Measurements from ENCODE around the gene PLEKHH1. TPM values are rescaled to one million over a fixed set of nuclear protein-coding genes. Genes with fewer than 3 reads are reported as not detected.
"Not testable (repeated sequence)": the region's sequence is repeated elsewhere in the genome, so short reads cannot be mapped to it uniquely, and the experiment has no call there.

PLEKHH1 gene
- total RNA-seq, 2 experiments from 2014 or later: 1.6 to 2.0 TPM

DNA sequence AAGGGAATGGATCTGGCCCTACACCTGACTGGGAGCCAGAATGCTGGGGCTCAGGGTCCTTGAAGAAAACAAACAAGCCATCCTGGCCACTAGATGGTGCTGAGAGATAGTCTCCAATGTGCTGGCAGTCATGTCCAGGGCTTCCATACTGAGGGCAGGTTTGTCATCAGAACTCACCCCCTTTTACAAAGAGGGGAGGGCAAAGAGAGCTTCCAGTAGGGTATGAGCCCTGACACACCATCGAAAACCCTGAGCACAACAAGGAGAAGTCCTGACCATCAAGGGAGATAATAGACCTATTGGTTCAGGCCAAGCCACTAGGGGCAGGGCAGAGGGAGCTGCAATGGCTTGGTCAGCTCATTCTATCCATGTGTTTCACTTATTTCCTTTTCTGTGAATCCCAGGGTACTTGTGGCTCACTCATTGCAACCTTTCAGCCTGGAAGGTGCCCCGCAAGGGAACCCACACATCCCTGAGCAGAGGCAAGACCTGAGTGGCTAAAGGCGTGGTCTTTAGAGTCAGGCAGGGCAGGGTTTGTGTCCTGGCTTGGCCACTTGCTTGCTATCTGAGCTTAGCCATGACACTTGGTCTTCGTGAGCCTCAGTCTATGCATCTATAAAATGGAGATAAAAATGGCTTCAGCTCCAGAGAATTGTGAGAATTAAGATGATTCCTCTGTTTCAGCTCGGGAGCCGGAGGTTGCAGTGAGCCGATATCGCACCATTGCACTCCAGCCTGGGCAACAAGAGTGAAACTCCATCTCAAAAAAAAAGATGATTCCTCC, 6.2 kb upstream of the PLEKHH1 start:
- CTCF ChIA-PET: interaction anchor here (0.6 to 3.2 kb wide), 14 partner anchors 9 to 255 kb away, joined by 3 to 28 read pairs (median 4); partner anchors contain the start of genes PIGH and TMEM229B
- POLR2A ChIA-PET: no interaction called here

GRCh38 chr14:67527756-67528155, 5.3 kb upstream of the PLEKHH1 start:
- ChIA-PET CTCF (interaction anchor here (0.9 to 3.2 kb wide), 8 partner anchors 10 to 177 kb away, joined by 3 to 28 read pairs (median 6); partner anchors contain the start of gene PIGH), POLR2A (no interaction called here)

DNA sequence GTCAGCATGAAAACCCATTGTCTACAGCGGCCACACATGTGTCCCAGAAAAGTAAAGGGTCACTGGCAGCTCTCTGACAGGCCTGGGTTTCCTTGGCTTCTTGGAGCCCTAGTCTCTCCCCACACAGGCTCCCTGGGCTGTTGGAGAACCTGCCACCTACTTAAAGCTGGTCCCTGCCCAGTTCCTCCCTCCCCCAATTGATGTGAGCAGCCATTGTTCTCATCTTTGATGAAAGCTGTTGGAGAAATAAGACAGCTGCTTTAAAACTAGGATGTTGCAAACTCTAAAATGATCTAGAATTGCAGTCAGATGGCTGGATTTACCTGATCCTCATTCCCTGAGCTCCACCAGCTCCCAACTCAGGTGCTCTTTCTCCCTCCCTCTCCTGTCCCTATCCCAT, 4.8 kb upstream of the PLEKHH1 start:
- ChIA-PET POLR2A (no interaction called here), CTCF (interaction anchor here (0.9 to 3.2 kb wide), 4 partner anchors 43 to 176 kb away, joined by 3 to 9 read pairs (median 5); partner anchors contain the start of gene PIGH)

DNA sequence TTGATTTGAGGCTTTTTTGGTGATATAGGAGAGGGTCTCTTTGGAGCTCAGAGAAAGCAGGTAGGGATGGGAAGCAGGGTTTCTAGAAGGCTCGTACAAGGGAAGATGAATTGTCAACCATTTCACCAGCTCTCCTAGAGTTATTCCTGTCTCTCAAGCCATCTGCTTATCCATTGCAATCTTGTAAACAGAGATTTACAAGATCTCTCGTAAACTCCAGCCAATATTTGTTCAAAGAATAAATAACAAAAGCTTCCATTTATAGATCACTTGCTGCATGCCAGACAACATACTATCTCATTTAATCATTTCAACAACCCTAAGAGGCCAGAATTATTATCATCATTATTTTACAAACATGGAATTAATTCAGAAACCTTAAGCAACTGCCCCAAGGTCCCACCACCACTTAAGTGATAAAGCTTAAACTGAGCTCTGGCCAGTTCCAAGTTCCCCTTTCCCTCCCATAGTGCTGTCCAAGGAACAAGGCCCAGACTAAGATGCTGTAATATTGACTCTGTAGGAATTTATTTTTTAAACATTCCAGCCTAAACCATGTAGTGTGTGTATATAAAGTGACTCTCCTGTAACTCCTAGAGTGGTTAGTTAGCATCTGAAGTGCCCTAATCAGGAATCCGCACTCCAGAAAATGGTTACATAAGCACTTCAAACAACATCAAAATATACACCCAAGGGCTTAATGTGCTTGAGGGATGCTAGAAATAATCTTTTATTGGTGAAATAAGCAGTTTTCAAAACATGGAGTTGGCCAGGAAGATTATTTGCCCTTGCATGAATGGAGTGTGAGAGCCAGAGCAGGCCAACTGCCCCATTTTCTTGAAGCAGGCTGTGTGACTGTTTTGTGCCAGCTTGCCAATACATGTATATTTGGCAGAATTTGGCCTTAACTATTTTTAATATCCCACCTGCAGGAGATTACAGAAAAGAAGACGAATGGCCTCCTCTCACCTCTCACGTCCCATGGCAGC, 2.8 kb upstream of the PLEKHH1 start:
- CTCF ChIA-PET: no interaction called here
- POLR2A ChIA-PET: no interaction called here

- POLR2A ChIA-PET: no interaction called here
- CTCF ChIA-PET: interaction anchor here (0.9 to 1.9 kb wide), 5 partner anchors 19 to 66 kb away, joined by 3 to 7 read pairs (median 4); no protein-coding TSS in a partner anchor
These were observed 488 bp upstream of the PLEKHH1 start for GRCh38 chr14:67532606-67532997.

DNA sequence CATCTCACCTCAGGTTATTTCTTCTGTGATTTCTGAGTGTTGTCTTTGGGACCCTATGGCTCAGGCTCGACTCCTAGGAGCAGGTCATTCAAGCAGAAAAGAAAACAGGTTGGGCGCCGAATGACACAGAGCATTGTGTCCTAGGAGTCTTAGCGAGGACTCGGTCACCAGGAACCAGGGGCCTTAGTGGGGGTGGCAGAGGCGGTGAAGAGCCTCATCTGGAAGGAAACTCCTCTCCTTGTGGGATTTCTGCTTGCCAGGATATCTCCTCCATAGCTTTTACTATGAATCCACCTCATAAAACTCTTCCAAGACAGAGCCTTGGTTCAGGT, 630 bp downstream of the PLEKHH1 start:
- ChIA-PET CTCF (interaction anchor here (1.3 kb wide), 1 partner anchor 51 kb away, joined by 3 read pairs; no protein-coding TSS in a partner anchor), POLR2A (no interaction called here)

DNA sequence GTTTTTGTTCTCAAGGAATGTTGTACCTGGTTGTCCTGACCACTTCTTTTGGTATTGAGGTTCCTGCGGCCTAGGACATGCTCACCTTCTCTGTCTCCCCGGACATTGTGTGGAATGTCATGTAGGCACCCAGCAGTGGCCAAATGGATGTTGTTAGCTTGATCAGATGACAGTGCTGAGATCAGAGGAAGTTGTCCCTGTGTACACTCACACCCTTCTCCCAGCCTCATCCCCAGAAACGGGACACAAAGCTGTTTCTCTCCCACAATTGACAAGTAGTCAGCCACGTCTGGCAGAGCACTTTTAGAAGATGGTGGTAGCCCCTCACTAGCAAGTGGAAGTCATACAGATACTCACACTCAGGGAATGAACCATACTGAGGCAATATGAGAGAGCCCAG, 3.0 kb downstream of the PLEKHH1 start:
- ChIA-PET POLR2A (no interaction called here), CTCF (interaction anchor here (1.2 to 1.4 kb wide), 2 partner anchors 35 to 109 kb away, joined by 4 to 5 read pairs; no protein-coding TSS in a partner anchor)

DNA sequence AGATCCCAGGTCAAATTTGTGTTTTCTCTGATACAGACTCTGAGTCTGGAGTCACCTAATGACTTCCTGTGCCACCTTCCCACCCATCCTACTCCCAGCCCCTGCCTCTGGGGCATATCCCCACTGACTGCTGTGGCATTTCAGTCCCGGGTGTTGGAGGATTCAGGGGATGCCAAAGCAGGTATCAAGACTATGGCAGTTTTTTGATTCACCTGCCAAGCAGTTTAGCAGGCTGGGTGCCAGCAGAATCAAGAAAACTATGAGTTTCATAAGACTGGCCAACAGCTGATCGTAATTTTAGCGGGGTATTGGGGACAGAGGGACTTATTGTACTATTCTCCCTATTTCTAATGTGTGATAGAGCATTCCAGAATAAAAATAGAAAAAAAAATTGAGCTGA, 4.6 kb downstream of the PLEKHH1 start:
- ChIA-PET POLR2A (no interaction called here), CTCF (no interaction called here)

DNA sequence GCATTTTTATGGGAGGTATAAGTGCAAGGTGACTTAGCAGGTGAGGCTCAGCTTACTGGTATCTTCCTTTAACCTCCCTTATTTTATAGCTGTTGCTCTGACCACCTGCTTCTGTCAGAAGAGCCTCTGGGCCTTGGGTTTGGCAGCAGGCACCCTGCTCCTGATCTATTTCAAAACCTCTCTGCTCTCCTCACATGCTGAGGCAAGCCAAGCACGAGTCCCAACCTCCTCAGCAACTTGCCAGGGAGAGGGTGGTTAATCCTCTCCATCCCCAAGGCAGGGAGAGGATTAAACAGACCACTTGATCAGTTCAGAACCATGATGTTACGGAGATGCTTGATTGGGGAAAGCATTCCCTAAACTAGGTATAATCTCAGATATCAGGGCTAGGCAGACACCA, 5.4 kb downstream of the PLEKHH1 start:
- ChIA-PET CTCF (no interaction called here), POLR2A (no interaction called here)

- POLR2A ChIA-PET: no interaction called here
- CTCF ChIA-PET: interaction anchor here (1.1 kb wide), 1 partner anchor 113 kb away, joined by 4 read pairs; no protein-coding TSS in a partner anchor
These were observed 6.0 kb downstream of the PLEKHH1 start for GRCh38 chr14:67539116-67539515.

DNA sequence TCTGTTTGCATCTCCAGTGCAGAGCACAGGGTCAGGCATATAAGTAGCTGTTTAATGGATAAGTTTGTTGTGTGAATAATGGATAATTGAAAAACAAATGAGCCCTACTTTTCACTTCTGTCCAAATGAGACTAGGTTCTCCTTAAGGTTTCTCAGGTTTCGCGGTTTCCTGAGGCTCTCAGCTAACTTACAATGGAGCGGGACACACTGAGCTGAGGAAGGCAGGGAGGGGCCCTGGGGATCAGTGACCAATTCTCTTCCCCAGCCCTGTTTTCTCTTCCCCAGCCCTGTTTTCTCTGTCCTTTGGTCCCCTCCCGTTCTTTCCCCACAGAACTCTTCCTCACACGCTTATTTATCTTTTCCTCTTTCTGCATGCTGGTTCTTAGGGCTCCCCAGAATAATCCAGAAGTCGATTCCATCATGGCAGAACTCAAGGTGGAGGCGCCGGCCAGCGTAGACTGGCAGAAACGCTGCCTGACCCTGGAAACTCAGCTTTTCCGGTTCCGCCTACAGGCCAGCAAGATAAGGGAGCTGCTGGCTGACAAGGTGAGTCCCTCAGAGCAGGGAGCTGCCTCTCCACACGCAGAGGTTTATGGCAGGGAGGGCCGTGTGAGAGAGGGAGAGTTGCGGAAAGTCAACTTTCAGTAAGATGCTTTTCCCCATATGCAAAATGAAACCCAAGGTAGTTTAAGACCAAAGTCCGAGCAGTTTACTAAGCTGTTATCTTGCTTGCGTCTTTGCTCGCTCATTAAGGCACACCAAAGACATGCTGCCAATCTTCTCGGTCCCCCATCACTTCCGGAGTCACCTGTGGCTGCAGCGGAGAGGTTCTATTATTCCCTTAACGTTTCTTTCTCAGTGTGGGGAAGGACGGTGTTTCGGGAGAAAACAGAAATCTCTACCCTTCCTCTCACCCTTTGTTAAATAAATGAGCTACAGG, 8.6 kb downstream of the PLEKHH1 start:
- POLR2A ChIA-PET: interaction anchor here (0.5 kb wide), 1 partner anchor 201 kb away, joined by 4 read pairs; no protein-coding TSS in a partner anchor
- CTCF ChIA-PET: interaction anchor here (0.6 to 2.0 kb wide), 2 partner anchors 29 to 131 kb away, joined by 5 to 7 read pairs; no protein-coding TSS in a partner anchor

DNA sequence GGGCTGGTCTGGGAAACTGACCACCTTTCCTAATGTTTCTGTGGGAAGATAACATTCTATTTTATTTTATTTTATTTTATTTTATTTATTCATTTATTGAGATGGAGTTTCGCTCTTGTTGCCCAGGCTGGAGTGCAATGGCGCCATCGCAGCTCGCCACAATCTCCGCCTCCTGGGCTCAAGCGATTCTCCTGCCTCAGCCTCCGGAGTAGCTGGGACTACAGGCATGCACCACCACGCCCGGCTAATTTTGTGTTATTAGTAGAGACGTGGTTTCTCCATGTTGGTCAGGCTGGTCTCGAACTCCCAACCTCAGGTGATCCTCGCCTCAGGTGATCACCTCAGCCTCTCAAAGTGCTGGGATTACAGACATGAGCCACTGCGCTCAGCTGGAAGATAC, 9.5 kb downstream of the PLEKHH1 start:
- POLR2A ChIA-PET: not testable (repeated sequence)
- CTCF ChIA-PET: interaction anchor here (1.0 to 2.0 kb wide), 2 partner anchors 11 to 28 kb away, joined by 4 to 7 read pairs; no protein-coding TSS in a partner anchor

DNA sequence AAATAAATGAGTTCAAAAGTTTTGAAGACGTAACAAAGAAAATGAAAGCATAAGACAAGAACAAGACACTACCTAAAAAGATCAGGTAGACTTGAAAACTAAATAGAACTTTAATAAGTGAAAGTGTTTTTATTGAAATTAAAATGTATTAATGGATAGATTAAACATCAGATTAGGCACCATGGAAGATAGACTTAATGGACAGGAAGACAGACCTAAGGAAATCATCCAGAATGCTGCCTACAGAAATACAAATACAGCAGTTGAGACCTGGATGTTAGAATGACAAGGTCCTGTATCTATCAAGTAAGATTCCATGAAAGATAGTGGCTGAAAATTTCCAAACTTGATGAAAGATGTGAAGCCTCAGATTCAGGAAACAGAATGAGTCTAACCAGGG, 11.5 kb downstream of the PLEKHH1 start:
- POLR2A ChIA-PET: no interaction called here
- CTCF ChIA-PET: no interaction called here

- ChIA-PET CTCF (no interaction called here), POLR2A (no interaction called here)
These were observed 14.2 kb downstream of the PLEKHH1 start for GRCh38 chr14:67547224-67547780.

GRCh38 chr14:67549734-67550133, 16.6 kb downstream of the PLEKHH1 start:
- CTCF ChIA-PET: no interaction called here
- POLR2A ChIA-PET: no interaction called here

DNA sequence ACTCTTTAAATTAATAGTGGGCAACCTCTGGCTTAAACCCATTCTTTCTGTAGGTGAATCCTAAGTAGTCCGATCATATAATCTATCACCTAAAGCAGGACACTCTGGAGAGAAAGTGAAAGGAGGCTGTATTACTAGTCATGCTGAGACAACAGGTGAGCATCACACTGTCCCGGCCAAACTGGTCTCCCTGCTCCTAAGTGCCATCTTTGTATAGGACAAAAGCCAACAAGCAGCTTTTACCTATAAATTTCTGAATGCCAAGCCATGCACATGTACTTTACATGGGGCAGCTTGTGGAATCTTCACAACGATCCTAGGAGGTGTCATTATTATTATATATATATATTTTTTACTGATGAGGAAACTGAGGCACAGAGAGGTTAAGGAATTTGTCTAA, 18.0 kb downstream of the PLEKHH1 start:
- CTCF ChIA-PET: no interaction called here
- POLR2A ChIA-PET: no interaction called here

DNA sequence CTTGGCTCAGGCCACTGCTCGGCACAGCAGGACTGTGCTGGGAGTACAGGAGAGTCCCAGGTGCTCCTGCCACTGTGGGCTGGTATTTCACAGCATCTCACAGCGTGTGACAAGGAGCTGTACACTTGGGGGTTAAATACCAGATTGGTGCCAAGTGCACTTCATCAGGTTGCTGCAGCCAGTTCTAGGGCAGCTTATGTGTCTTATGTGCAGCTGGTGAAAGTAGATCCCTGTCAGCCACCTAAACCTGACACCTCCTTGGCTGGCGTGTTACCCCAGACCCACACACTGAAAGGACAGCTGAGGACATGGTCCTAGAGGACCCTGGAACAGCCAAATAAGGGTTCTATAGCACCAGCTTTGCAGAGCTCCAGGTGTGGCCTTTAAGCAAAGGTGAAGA, 18.9 kb downstream of the PLEKHH1 start:
- ChIA-PET CTCF (interaction anchor here (0.6 kb wide), 1 partner anchor 125 kb away, joined by 3 read pairs; no protein-coding TSS in a partner anchor), POLR2A (no interaction called here)

GRCh38 chr14:67553547-67553946, 20.5 kb downstream of the PLEKHH1 start:
- CTCF ChIA-PET: no interaction called here

GRCh38 chr14:67554341-67554740, 21.3 kb downstream of the PLEKHH1 start:
- ChIA-PET POLR2A (no interaction called here), CTCF (interaction anchor here (0.9 to 1.2 kb wide), 2 partner anchors 17 to 127 kb away, joined by 4 to 5 read pairs; no protein-coding TSS in a partner anchor)

More at GRCh38 chr14:67553547-67553946, 20.5 kb downstream of the PLEKHH1 start:
- POLR2A ChIA-PET: no interaction called here

All from activated CD8-positive, alpha-beta memory T cell treated with anti-CD3 and anti-CD28 coated beads for 36 hours (primary cell).